OCI-LY1 (cell line): Measurements from ENCODE around the gene VAT1.
"Not testable (repeated sequence)": the region's sequence is repeated elsewhere in the genome, so short reads cannot be mapped to it uniquely, and the experiment has no call there.

ENCODE experiments used
- H2AFZ ChIP-seq: fragments of 200-600 bp; sonication (generic), shearing (Covaris generic); 2 replicates; pipeline ENCODE4 v1.6.0; 2014; ENCODE audit warnings: antibody characterized with exemption, mild to moderate bottlenecking, low read length
- H3F3A ChIP-seq: fragments of 200-600 bp; sonication (generic), shearing (Covaris generic); 2 replicates; pipeline ENCODE4 v1.6.0; 2014; ENCODE audit warnings: mild to moderate bottlenecking, antibody characterized with exemption, low read length, moderate library complexity; ENCODE audit not compliant: insufficient read depth
- H3K27ac ChIP-seq: fragments of 200-600 bp; sonication (generic); 2 replicates; pipeline ENCODE4 v1.5.1; 2014; ENCODE audit warnings: low read length, mixed run types, mild to moderate bottlenecking, low read depth; ENCODE audit not compliant: poor library complexity, severe bottlenecking
- H3K27me3 ChIP-seq: fragments of 200-600 bp; sonication (generic); 2 replicates; pipeline ENCODE4 v1.6.0; 2014; ENCODE audit warnings: antibody characterized with exemption, mild to moderate bottlenecking, low read length, moderate library complexity; ENCODE audit not compliant: insufficient read depth
- H3K36me3 ChIP-seq: fragments of 200-600 bp; sonication (generic); 2 replicates; pipeline ENCODE4 v1.6.1; 2014; ENCODE audit warnings: mild to moderate bottlenecking, antibody characterized with exemption, low read length, moderate library complexity, mixed read lengths; ENCODE audit not compliant: insufficient read depth
- H3K4me1 ChIP-seq: fragments of 200-600 bp; sonication (generic); 2 replicates; pipeline ENCODE4 v1.5.1; 2014; ENCODE audit warnings: mild to moderate bottlenecking, low read length, moderate library complexity; ENCODE audit not compliant: insufficient read depth, severe bottlenecking
- H3K4me2 ChIP-seq: fragments of 200-600 bp; sonication (generic), shearing (Covaris generic); 2 replicates; pipeline ENCODE4 v1.6.1; 2014; ENCODE audit warnings: low read length
- H3K4me3 ChIP-seq: fragments of 200-600 bp; sonication (generic); 2 replicates; pipeline ENCODE4 v1.5.1; 2014; ENCODE audit warnings: low read length, low read depth, mild to moderate bottlenecking, mixed read lengths; ENCODE audit not compliant: poor library complexity, severe bottlenecking
- H3K79me2 ChIP-seq: fragments of 200-600 bp; shearing (Covaris generic); 2 replicates; pipeline ENCODE4 v1.6.1; 2016; ENCODE audit warnings: mixed run types, low read length, mixed read lengths; ENCODE audit not compliant: insufficient read depth
- H3K9ac ChIP-seq: fragments of 200-600 bp; sonication (generic), shearing (Covaris generic); 2 replicates; pipeline ENCODE4 v1.6.1; 2014; ENCODE audit warnings: mild to moderate bottlenecking, low read length, mixed read lengths
- H3K9me2 ChIP-seq: fragments of 200-600 bp; sonication (generic), shearing (Covaris generic); 2 replicates; pipeline ENCODE4 v1.6.1; 2014; ENCODE audit warnings: low read depth, mild to moderate bottlenecking, low read length, mixed read lengths
- H3K9me3 ChIP-seq: fragments of 200-600 bp; shearing (Covaris generic); 2 replicates; pipeline ENCODE4 v1.6.1; 2014; ENCODE audit warnings: low read length, mixed read lengths
- H4K20me1 ChIP-seq: fragments of 200-600 bp; sonication (generic), shearing (Covaris generic); 2 replicates; pipeline ENCODE4 v1.6.0; 2016; ENCODE audit warnings: mild to moderate bottlenecking, low read length; ENCODE audit not compliant: insufficient read depth
- CTCF ChIP-seq: fragments of 200-600 bp; sonication (generic), shearing (Covaris generic); IDR thresholded peaks from 2 replicates; pipeline ENCODE4 v1.5.1; 2017; ENCODE audit warnings: mild to moderate bottlenecking, antibody characterized with exemption, low read length, moderate library complexity, mixed read lengths
- EZH2 ChIP-seq: fragments of 200-600 bp; sonication (generic), shearing (Covaris generic); IDR thresholded peaks from 2 replicates; pipeline ENCODE4 v1.8.0; 2017; ENCODE audit warnings: borderline replicate concordance, mixed run types, mild to moderate bottlenecking, antibody characterized with exemption, low read length, moderate library complexity, mixed read lengths

The VAT1 gene

DNA sequence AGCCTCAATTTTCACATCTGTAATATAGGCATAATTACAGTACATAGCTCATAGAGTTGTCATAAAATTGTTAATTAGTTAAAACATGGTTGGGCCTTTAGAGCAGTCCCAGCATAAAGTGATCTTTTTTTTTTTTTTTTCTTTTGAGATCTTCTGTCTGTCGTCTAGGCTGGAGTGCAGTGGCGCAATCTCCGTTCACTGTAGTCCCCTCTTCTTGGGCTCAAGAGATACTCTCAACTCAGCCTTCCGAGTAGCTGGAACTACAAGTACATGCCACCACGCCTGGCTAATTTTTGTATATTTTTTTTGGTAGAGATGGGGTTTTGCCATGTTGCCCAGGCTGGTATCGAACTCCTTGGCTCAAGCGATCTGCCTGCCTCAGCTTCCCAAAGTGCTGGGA is 33.9 kb upstream of the VAT1 start:
- H3K9ac ChIP-seq, result no peak overlapping the region
- no peaks in the 10 kb centered on the region for H3K4me1 ChIP-seq
- H4K20me1 ChIP-seq, result no peaks in the 10 kb centered on the region
- TF ChIP-seq EZH2 (no peak), CTCF (no peak)
- no peaks in the 10 kb centered on the region for H3K27me3 ChIP-seq
- H3K79me2 ChIP-seq, result no peaks in the 10 kb centered on the region
- no peak overlapping the region for H3K4me3 ChIP-seq
- no peak overlapping the region for H3K27ac ChIP-seq
- H3K9me2 ChIP-seq, result no peaks in the 10 kb centered on the region
- no peak overlapping the region for H2AFZ ChIP-seq
- no peaks in the 10 kb centered on the region for H3K9me3 ChIP-seq
- H3F3A ChIP-seq, result no peaks in the 10 kb centered on the region
- H3K36me3 ChIP-seq, result peaks cover 76% of the 10 kb centered on the region
- no peak overlapping the region for H3K4me2 ChIP-seq

DNA sequence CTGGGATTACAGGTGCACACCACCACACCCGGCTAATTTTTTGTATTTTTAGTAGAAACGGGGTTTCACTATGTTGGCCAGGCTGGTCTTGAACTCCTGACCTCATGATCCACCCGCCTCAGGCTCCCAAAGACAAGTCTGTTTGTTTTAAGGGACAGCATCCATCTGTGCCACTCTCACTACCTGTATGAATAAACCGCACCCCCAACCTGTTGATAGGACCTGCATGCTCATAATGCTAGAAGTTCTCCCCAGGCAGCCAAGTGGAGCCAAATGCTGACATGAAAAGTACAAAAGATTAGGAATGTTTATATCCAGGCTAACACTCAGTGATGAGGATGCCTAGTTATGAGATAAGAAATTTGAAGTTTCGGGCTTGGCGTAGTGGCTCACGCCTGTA is 30.8 kb upstream of the VAT1 start:
- not testable (repeated sequence) for H3K27ac ChIP-seq, H3K27me3 ChIP-seq, H3K9me2 ChIP-seq, H3K4me2 ChIP-seq, H3K79me2 ChIP-seq, H3K9me3 ChIP-seq, H3F3A ChIP-seq, H3K4me1 ChIP-seq, H4K20me1 ChIP-seq, H3K4me3 ChIP-seq, H2AFZ ChIP-seq, H3K9ac ChIP-seq
- peaks cover 82% of the 10 kb centered on the region for H3K36me3 ChIP-seq

GRCh38 chr17:43051969-43052368 is 29.8 kb upstream of the VAT1 start:
- H2AFZ ChIP-seq, result no peak overlapping the region
- no peak overlapping the region for H3K4me3 ChIP-seq
- H4K20me1 ChIP-seq, result no peaks in the 10 kb centered on the region
- no peaks in the 10 kb centered on the region for H3K79me2 ChIP-seq
- H3K9ac ChIP-seq, result no peak overlapping the region
- no peaks in the 10 kb centered on the region for H3K9me3 ChIP-seq
- no peak overlapping the region for H3K4me2 ChIP-seq
- no peaks in the 10 kb centered on the region for H3F3A ChIP-seq
- H3K27me3 ChIP-seq, result no peaks in the 10 kb centered on the region
- no peaks in the 10 kb centered on the region for H3K9me2 ChIP-seq
- no peak overlapping the region for H3K27ac ChIP-seq
- H3K36me3 ChIP-seq, result peaks cover 90% of the 10 kb centered on the region
- TF ChIP-seq EZH2, result no peak
- no peak for TF ChIP-seq CTCF
- H3K4me1 ChIP-seq, result no peaks in the 10 kb centered on the region

DNA sequence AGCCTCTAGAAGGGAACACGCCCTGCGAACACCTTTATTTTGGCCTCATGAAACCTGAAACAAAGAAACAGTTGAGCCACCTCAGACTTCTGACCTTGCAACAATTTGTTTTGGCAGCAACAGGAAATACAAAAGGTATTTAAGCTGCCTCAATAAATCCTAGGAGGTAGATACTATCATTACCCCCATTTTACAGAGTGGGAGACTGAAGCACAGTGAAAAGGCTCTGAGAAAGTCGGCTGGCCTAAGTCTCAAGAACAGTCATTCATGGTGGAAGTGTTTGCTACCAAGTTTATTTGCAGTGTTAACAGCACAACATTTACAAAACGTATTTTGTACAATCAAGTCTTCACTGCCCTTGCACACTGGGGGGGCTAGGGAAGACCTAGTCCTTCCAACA is 21.8 kb upstream of the VAT1 start:
- no peak overlapping the region for H3K9ac ChIP-seq
- H3K4me1 ChIP-seq, result no peaks in the 10 kb centered on the region
- no peaks in the 10 kb centered on the region for H4K20me1 ChIP-seq
- no peak overlapping the region for H3K27ac ChIP-seq
- H3K9me3 ChIP-seq, result no peaks in the 10 kb centered on the region
- no peaks in the 10 kb centered on the region for H3F3A ChIP-seq
- H3K27me3 ChIP-seq, result no peaks in the 10 kb centered on the region
- no peak overlapping the region for H3K4me2 ChIP-seq
- TF ChIP-seq EZH2 (no peak), CTCF (no peak)
- H3K36me3 ChIP-seq, result peaks cover 52% of the 10 kb centered on the region
- H2AFZ ChIP-seq, result no peak overlapping the region
- H3K9me2 ChIP-seq, result no peaks in the 10 kb centered on the region
- H3K4me3 ChIP-seq, result no peak overlapping the region
- H3K79me2 ChIP-seq, result no peaks in the 10 kb centered on the region
